ENCODE results near the gene ARNT2. TPM values are rescaled to one million over a fixed set of nuclear protein-coding genes. Genes with fewer than 3 reads are reported as not detected.
A peak's percentile ranks its signal among the peaks of the same experiment; 100 is the strongest.

Gene ARNT2
- total and polyA plus RNA-seq, 2 donors (not counting 1 experiment from before 2014, with no cell fraction given): 15.5 to 61.2 TPM

- no peaks in the 10 kb centered on the region for H3K9me3 ChIP-seq (ENCODE audit: control insufficient read depth, insufficient read depth, low read depth, low read length)
- TF ChIP-seq EZH2 (IDR thresholded peaks at IDR 0.05; ENCODE audit: low read length, missing control alignments) (no peak), CTCF (conservative IDR thresholded peaks at IDR 0.05 in 1 of 2, IDR thresholded peaks at IDR 0.05 in 1 of 2; ENCODE audit: low read depth in 1 of 2, low read length in 2 of 2) (no peak)
- peaks cover 4% of the 10 kb centered on the region for H3K4me1 ChIP-seq (ENCODE audit: control insufficient read depth, extremely low read depth, insufficient read depth, low read length)
- H3K36me3 ChIP-seq (ENCODE audit: control insufficient read depth, insufficient read depth, low read length): no peaks in the 10 kb centered on the region
- no peak overlapping the region for H3K9ac ChIP-seq (ENCODE audit: insufficient read depth, low read length)
- H3K4me2 ChIP-seq (ENCODE audit: extremely low read depth, insufficient read depth, low read length): no peak overlapping the region
- H3K27me3 ChIP-seq (ENCODE audit: control insufficient read depth, insufficient read depth, low read length): no peaks in the 10 kb centered on the region
- H3K79me2 ChIP-seq (ENCODE audit: control insufficient read depth, insufficient read depth, low read length): no peaks in the 10 kb centered on the region
- H2AFZ ChIP-seq (ENCODE audit: low read length): no peak overlapping the region
- no peaks in the 10 kb centered on the region for H4K20me1 ChIP-seq (ENCODE audit: control insufficient read depth, extremely low read depth, insufficient read depth, low read length)
- no peak for DNase-seq (ENCODE audit: low read depth in 2 of 2)
- H3K27ac ChIP-seq (ENCODE audit: insufficient read depth, low read length): no peak overlapping the region
- H3K4me3 ChIP-seq (replicated peaks in 1 of 4; ENCODE audit: control extremely low read depth in 1 of 4, insufficient read depth in 1 of 4, low read depth in 3 of 4, low read length in 4 of 4): no peak overlapping the region
Observed at GRCh38 chr15:80518522-80518921, 114.3 kb downstream of the ARNT2 start.

GRCh38 chr15:80523746-80524145, 119.6 kb downstream of the ARNT2 start:
- H3K27me3 ChIP-seq (ENCODE audit: control insufficient read depth, insufficient read depth, low read length): no peaks in the 10 kb centered on the region
- H3K4me3 ChIP-seq (replicated peaks in 1 of 4; ENCODE audit: control extremely low read depth in 1 of 4, insufficient read depth in 1 of 4, low read depth in 3 of 4, low read length in 4 of 4): no peak overlapping the region
- peaks cover 2% of the 10 kb centered on the region for H3K36me3 ChIP-seq (ENCODE audit: control insufficient read depth, insufficient read depth, low read length)
- no peak overlapping the region for H3K4me2 ChIP-seq (ENCODE audit: extremely low read depth, insufficient read depth, low read length)
- H3K9ac ChIP-seq (ENCODE audit: insufficient read depth, low read length): no peak overlapping the region
- TF ChIP-seq CTCF (conservative IDR thresholded peaks at IDR 0.05 in 1 of 2, IDR thresholded peaks at IDR 0.05 in 1 of 2; ENCODE audit: low read depth in 1 of 2, low read length in 2 of 2) (no peak), EZH2 (IDR thresholded peaks at IDR 0.05; ENCODE audit: low read length, missing control alignments) (no peak)
- H2AFZ ChIP-seq (ENCODE audit: low read length): no peak overlapping the region
- DNase-seq (ENCODE audit: low read depth in 2 of 2): peak in 1 of 2 donors; percentile 90
- no peaks in the 10 kb centered on the region for H3K9me3 ChIP-seq (ENCODE audit: control insufficient read depth, insufficient read depth, low read depth, low read length)
- peaks cover 8% of the 10 kb centered on the region for H3K4me1 ChIP-seq (ENCODE audit: control insufficient read depth, extremely low read depth, insufficient read depth, low read length)
- no peaks in the 10 kb centered on the region for H4K20me1 ChIP-seq (ENCODE audit: control insufficient read depth, extremely low read depth, insufficient read depth, low read length)
- no peaks in the 10 kb centered on the region for H3K79me2 ChIP-seq (ENCODE audit: control insufficient read depth, insufficient read depth, low read length)
- no peak overlapping the region for H3K27ac ChIP-seq (ENCODE audit: insufficient read depth, low read length)

- Histone ChIP-seq H4K20me1 (ENCODE audit: control insufficient read depth, extremely low read depth, insufficient read depth, low read length) (no peaks in the 10 kb centered on the region), H3K27me3 (ENCODE audit: control insufficient read depth, insufficient read depth, low read length) (no peaks in the 10 kb centered on the region), H3K36me3 (ENCODE audit: control insufficient read depth, insufficient read depth, low read length) (peaks cover 2% of the 10 kb centered on the region), H3K9me3 (ENCODE audit: control insufficient read depth, insufficient read depth, low read depth, low read length) (no peaks in the 10 kb centered on the region), H3K27ac (ENCODE audit: insufficient read depth, low read length) (peak overlapping the region; percentile 49), H3K9ac (ENCODE audit: insufficient read depth, low read length) (no peak overlapping the region), H3K4me2 (ENCODE audit: extremely low read depth, insufficient read depth, low read length) (no peak overlapping the region), H2AFZ (ENCODE audit: low read length) (no peak overlapping the region), H3K4me1 (ENCODE audit: control insufficient read depth, extremely low read depth, insufficient read depth, low read length) (peaks cover 11% of the 10 kb centered on the region), H3K79me2 (ENCODE audit: control insufficient read depth, insufficient read depth, low read length) (no peaks in the 10 kb centered on the region), H3K4me3 (replicated peaks in 1 of 4; ENCODE audit: control extremely low read depth in 1 of 4, insufficient read depth in 1 of 4, low read depth in 3 of 4, low read length in 4 of 4) (no peak overlapping the region)
- DNase-seq (ENCODE audit: low read depth in 2 of 2): no peak
- TF ChIP-seq CTCF (conservative IDR thresholded peaks at IDR 0.05 in 1 of 2, IDR thresholded peaks at IDR 0.05 in 1 of 2; ENCODE audit: low read depth in 1 of 2, low read length in 2 of 2) (no peak), EZH2 (IDR thresholded peaks at IDR 0.05; ENCODE audit: low read length, missing control alignments) (no peak)
Observed at GRCh38 chr15:80525853-80526252, 121.7 kb downstream of the ARNT2 start.
